ENCODE measurements around the gene PPIA.

GRCh38 chr7:44769376-44769775 lies 27.1 kb upstream of the PPIA start:
- TF ChIP-seq CTCF (IDR thresholded peaks at IDR 0.05; ENCODE audit: borderline replicate concordance, extremely low read depth, low read length, poor library complexity, severe bottlenecking) (no peak), EZH2 (IDR thresholded peaks at IDR 0.05; ENCODE audit: borderline replicate concordance, low read depth, low read length, severe bottlenecking) (no peak)
